Activated CD4-positive, CD25-positive, alpha-beta regulatory T cell treated with anti-CD3 and anti-CD28 coated beads, Interleukin-2, amount 50 U/mL, for 24 hours (primary cell): ENCODE results near the gene EFEMP2.
A peak's percentile ranks its signal among the peaks of the same experiment; 100 is the strongest.

Source experiments
- ATAC-seq, 2 donors: fragments of 150-1000 bp; cut with Tn5 transposase; one replicate each; pipeline ENCODE4 v1.10.0; 2021; ENCODE audit warnings: mild to moderate bottlenecking in 1 of 2, moderate library complexity in 1 of 2

Gene EFEMP2

GRCh38 chr11:65872586-65873317 is at the start of gene EFEMP2:
Gene EFEMP2, minus strand, starts transcription at chr11:65872800. Its CDS starts 446 bp downstream, at chr11:65872354.
- ATAC-seq, result no peak

DNA sequence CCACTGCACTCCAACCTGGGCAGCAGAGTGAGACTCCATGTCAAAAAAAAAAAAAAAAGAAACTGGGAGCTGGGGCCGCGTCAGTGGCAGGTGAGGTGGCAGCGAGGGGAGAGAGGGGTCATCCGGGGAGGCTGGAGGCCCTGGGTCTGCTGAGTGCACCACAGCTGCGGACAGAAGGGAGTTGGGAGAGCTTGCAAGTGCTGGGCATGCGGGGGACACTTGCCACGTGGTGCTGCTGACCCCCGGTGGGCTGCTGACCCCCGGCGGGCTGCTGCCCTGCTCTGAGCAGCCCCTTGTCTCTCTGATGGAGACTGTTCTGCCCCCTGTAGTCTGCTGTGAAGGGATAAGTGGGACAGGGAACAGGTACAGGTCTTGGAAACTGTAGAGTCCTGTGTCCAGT is 49.3 kb upstream of the EFEMP2 start:
- ATAC-seq, result no peak

GRCh38 chr11:65921033-65921555 is 48.5 kb upstream of the EFEMP2 start:
- ATAC-seq, result no peak

GRCh38 chr11:65920372-65920802 is 47.8 kb upstream of the EFEMP2 start:
- no peak for ATAC-seq

- peak; percentile 35 to 44 for ATAC-seq
Observed at GRCh38 chr11:65919573-65920371, 47.2 kb upstream of the EFEMP2 start.

DNA sequence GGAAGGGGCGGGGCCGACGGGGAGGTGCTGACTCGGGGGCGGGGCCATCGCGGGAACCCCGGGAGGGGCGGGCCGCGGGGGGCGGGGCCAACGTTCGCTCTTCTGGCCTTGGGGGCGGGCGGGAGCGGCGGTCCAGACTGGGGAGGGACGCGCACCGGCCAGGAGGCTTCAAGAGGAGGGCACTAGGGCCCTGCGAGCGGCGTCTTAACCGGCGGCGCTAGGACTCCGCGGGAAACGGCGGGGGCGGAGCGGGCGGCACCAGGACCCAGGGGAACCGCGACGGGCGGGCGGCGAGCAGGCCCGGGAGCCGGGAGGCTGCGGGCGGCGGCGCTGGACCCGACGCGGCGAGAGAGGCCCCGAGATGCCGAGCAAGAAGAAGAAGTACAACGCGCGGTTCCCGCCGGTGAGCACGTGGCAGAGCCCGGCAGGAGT is 46.6 kb upstream of the EFEMP2 start, which contains the start of gene DRAP1:
Gene DRAP1 (plus strand): TSS at position 286 of the 432 bp plus-strand sequence. CDS start 76 bp downstream, at position 362.
- ATAC-seq, result peak; percentile 94 to 96

DNA sequence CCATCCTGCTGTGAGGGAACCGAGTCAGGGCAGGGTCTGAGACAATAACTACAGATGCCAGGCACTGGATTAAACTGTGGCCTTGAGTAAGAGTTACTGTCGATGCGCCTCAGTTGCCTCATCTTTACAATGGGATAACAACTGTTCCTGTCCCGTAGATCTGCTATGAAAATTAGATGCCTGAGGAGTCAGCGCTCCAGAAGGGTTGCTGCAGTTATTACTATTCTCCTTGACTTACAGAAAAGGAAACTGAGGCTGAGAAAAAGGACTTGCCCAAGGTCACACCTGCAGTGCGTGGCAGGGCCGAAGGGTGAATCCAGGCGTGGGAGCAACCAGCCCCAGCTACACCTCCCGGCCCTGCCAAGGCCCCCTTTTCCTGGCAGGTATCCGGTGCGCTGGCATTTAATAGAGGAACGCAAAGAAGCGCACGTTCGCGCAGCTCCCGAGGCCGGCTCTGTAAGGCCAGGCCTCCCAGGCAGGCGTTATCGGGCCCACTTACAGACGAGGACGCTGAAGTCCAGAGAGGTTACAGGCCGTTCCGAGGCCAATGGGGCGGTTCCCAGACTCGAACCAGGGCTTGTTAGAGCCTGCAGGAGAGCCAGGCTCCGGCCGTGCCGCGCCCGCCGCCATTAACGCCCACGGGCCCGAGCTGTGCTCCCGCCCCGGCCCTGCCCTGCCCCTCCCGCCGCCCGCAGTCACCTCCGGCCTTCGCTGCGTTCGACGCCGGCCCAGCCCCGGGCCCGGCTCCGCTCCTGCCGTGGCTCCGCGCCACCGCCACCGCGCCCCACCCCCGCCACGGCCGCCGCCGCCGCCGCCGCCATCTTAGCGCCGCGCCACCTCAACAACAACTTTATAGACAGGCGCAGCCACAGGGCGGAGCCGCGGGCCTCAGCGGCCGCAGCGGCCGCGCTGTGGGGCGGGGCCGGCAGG is 45.9 kb upstream of the EFEMP2 start, which contains the start of gene C11orf68:
Gene C11orf68 (minus strand): TSS at position 852 of the 930 bp plus-strand sequence. CDS start 31 bp downstream, at position 821.
- peak; percentile 71 to 74 for ATAC-seq

GRCh38 chr11:65917434-65918210 is 45.0 kb upstream of the EFEMP2 start:
- no peak for ATAC-seq

DNA sequence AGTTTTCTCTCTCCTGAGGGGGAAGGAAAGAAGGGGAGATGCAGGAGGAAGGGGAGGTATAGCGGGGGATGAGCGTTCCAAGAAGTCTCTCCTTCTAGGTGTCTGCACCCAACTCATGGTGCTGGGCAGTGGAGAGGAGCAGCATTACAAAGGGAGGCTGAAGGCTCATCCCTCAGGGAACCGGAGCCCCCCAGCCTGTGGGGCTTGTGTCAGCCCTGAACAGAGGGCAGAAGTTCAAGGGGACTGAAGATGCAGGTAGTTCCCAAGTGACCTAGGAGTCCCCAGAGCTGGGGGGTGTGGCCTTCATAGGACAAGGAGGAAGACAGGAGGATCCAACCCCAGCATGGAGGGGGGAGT is 44.5 kb upstream of the EFEMP2 start:
- no peak for ATAC-seq

GRCh38 chr11:65916391-65916790 is 43.8 kb upstream of the EFEMP2 start:
- ATAC-seq, result no peak

GRCh38 chr11:65915821-65916251 is 43.2 kb upstream of the EFEMP2 start:
- no peak for ATAC-seq

- no peak for ATAC-seq
Observed at GRCh38 chr11:65915101-65915820, 42.7 kb upstream of the EFEMP2 start.

- ATAC-seq, result no peak
Observed at GRCh38 chr11:65912845-65913244, 40.2 kb upstream of the EFEMP2 start.

DNA sequence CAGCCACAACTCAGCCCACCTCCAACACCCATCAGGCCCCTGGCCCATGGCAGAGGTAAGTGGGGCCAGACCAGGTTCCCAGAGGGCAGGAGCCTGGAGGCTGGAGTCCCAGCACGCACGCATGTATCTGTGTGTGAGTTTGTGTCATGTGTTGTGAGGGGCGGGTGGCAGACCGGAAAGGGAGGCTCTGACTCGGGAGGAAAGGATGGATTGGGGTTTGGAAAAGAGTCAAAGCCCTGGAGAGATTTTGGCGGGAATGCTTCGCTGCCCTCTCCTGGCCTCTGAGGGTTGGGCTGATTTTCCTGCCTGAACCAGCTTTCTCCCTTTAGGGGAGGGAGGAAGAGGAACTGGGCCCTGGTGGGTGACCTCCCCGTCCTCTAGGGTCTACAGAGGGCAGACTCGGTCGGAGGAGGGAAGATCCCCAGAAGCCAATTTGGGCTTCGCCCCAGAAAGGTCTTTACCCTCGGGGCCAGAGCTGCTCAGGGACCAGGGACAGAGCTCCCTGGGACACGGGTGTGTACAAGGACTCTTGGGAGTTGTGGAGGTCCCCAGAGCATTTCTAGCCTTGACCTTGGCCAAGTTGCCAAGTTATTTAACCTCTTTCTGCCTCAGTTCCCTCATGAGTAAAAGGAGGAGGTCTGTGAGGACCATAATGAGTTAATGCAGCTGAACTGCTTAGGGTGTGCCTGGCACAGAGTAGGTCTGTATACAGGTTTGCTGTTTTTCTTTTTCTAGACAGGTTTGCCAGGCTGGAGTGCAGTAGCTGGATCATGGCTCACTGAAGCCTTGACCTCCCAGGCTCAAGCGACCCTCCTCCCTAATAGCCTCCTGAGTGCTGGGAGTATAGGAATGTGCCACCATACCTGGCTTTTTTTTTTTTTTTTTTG is 39.3 kb upstream of the EFEMP2 start:
- no peak for ATAC-seq

DNA sequence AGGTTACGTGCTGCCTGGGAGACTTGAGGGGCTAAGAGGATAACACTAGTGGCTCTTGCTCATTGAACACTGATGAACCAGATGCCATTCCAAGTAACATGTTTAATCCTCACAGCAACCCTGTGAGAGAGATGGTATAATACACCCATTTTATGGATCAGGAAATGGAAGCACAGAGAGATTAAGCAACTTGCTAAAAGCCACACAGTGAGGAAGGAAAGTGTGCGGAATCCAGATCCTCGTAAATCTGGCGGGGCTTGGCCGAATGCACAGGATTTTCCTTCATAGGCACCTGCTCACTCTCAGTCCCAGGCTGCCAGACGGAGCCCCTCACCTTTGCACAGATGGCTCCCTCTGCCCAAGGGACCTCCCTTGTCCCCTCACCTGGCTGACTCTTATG is 35.3 kb upstream of the EFEMP2 start:
- no peak for ATAC-seq

- no peak for ATAC-seq
Observed at GRCh38 chr11:65906602-65907001, 34.0 kb upstream of the EFEMP2 start.

DNA sequence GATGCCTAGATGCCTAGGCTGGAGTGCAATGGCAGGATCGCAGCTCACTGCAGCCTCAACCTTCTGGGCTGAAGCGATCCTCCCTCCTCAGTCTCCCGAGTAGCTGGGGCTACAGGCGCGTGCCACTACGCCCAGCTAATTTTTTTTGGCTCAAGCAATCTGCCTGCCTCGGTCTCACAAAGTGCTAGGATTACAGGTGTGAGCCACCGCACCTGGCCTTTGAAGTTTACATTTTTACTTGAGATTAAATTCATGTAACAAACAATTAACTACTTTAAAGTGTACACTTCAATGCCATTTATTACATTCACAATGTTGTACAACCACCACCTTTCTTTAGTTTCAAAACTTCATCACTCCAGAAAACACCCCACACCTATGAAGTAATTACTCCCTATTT is 31.1 kb upstream of the EFEMP2 start:
- ATAC-seq, result no peak

DNA sequence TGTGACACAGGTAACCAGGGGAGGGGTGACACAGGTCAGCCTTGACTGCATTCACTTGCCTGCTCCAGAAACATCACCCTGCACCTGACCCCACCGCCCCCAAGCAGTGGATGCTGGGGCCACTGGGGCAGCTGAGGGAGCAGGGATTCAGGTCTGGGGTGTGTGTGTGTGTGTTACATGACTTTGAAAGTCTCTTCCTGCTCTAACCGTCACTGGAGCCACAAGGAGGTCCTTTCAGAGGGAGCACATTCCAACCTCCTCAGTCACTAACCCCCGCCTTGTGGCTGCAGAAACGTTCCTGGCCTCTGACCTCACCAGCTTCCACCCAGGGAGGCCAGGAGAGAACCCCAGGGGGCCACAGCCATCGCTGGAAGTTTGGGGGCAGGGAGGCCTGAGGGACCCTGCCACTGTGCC is 30.5 kb upstream of the EFEMP2 start:
- no peak for ATAC-seq

- ATAC-seq, result no peak
Observed at GRCh38 chr11:65900899-65901180, 28.2 kb upstream of the EFEMP2 start.
